Mucosa of descending colon (tissue), 3 donors: ENCODE data around the gene BRD9. TPM values are rescaled to one million over a fixed set of nuclear protein-coding genes. Genes with fewer than 3 reads are reported as not detected.

Source experiments
- ATAC-seq: fragments of 200-7000 bp; cut with Tn5 transposase; one replicate; pipeline ENCODE4 v1.9.1; 2020; ENCODE audit warnings: mild to moderate bottlenecking, moderate library complexity
- DNase-seq, 3 donors: peaks; one replicate each; pipeline ENCODE4 v3.0.0-alpha.2; 2020
- H3K36me3 ChIP-seq: fragments of 200-600 bp; one replicate; pipeline ENCODE4 v1.8.0; 2021; ENCODE audit warnings: low read depth, mild to moderate bottlenecking
- H3K4me1 ChIP-seq: fragments of 200-600 bp; one replicate; pipeline ENCODE4 v1.8.0; 2021; ENCODE audit warnings: low read depth, mild to moderate bottlenecking
- H3K4me3 ChIP-seq: fragments of 200-600 bp; one replicate; pipeline ENCODE4 v1.8.0; 2021; ENCODE audit warnings: mild to moderate bottlenecking
- H3K9me3 ChIP-seq: fragments of 200-600 bp; one replicate; pipeline ENCODE4 v1.8.0; 2021; ENCODE audit warnings: mild to moderate bottlenecking
- intact Hi-C, 2 donors: fragments of 100-400 bp; cut with DNase I in 1 of 2; cut with micrococcal nuclease in 1 of 2; formaldehyde crosslinking; loops; one replicate each; pipeline versions ENCODE4 v1.11.0 to v1.11.1; 2022; cut with DNase I, micrococcal nuclease
- total RNA-seq, 3 donors: library from RNA; stranded (reverse); fragmentation: NEBNext Ultra II Directional in 2 of 3; extraction: Animal tissue kit (Norgen Biotek cat#: 25700) in 2 of 3; gene quantifications; one replicate each; pipeline versions ENCODE4 v1.2.1 to v1.2.4, GENCODE V29; 2021 to 2023
- TF ChIP-seq, protein P1 (sequence below): fragments of 200-600 bp; IDR thresholded peaks from one replicate; pipeline ENCODE4 v1.8.0; 2022; ENCODE audit warnings: antibody characterized with exemption, mild to moderate bottlenecking
- donor health status: DM: no; HTN: no; CAD: no; lungs with moderate emphysema.
- donor health status: DM: no; HTN: no; CAD: no.
- donor health status: DM: no; HTN: yes; CAD: no.

BRD9 gene
- total RNA-seq, 3 donors from 2014 or later = 30.8 to 46.5 (median 36.7) TPM

DNA sequence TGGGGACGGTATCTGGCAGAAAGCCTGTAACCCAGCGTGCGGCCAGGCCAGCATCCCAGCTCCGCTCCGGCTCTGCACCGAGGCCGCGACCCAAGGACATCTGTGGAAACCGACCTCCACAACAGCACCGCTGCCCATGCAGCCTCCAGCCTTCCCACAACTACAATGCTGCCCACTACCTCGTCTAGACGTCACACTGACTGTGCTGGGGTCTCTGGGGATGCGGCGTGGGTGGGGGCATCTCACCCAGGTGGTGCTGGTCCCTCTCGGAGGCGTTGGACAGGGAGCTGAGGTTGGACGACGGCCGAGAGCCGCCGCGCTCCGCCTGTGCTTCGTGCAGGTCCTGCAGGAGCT, 27.5 kb downstream of the BRD9 start:
- ATAC-seq (no peak), DNase-seq (peak in 1 of 3 donors; percentile 38)
- Histone ChIP-seq H3K4me3 (no peak overlapping the region), H3K4me1 (no peaks in the 10 kb centered on the region), H3K36me3 (peaks cover 8% of the 10 kb centered on the region), H3K9me3 (no peaks in the 10 kb centered on the region)
- TF ChIP-seq, protein P1, sequence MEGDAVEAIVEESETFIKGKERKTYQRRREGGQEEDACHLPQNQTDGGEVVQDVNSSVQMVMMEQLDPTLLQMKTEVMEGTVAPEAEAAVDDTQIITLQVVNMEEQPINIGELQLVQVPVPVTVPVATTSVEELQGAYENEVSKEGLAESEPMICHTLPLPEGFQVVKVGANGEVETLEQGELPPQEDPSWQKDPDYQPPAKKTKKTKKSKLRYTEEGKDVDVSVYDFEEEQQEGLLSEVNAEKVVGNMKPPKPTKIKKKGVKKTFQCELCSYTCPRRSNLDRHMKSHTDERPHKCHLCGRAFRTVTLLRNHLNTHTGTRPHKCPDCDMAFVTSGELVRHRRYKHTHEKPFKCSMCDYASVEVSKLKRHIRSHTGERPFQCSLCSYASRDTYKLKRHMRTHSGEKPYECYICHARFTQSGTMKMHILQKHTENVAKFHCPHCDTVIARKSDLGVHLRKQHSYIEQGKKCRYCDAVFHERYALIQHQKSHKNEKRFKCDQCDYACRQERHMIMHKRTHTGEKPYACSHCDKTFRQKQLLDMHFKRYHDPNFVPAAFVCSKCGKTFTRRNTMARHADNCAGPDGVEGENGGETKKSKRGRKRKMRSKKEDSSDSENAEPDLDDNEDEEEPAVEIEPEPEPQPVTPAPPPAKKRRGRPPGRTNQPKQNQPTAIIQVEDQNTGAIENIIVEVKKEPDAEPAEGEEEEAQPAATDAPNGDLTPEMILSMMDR = no peak
- intact Hi-C loops = no loop called here

DNA sequence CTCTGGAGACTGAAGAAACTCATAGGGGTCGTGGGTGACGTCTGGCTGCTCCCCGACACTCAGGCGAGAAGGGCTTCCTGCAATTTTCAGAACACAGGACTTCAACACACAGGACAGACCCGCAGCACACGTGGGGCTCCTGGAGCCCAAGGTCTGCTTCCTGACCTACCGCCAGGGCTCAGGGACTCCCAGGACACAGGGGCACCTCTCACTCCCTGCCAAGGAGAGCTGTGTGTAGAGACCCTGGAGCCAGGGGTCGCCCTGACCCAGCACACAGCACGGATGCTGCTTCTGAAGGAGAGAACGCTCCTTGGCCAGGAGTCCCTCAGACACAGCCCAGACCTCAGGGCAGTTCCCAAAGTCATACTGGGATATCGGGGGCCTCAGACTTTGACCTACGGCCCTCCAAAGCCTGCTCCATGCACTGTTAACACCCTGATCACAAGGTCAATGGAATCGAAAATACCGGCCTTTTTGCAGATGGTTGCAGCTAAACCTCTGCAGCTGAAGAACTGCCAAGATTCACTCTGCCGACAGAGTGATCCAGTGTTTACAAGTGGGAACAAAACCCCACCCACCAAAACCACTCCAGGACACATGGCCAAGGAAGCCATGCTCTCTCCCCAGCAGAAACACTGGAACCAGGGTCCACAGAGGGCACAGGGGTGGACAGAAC, 28.0 kb downstream of the BRD9 start:
- Histone ChIP-seq H3K36me3 (peaks cover 8% of the 10 kb centered on the region), H3K4me3 (no peak overlapping the region), H3K9me3 (no peaks in the 10 kb centered on the region), H3K4me1 (no peaks in the 10 kb centered on the region)
- TF ChIP-seq, protein P1 = no peak
- no peak for ATAC-seq
- peak in 2 of 3 donors; percentile 17 to 25 for DNase-seq
- intact Hi-C loops = no loop called here

DNA sequence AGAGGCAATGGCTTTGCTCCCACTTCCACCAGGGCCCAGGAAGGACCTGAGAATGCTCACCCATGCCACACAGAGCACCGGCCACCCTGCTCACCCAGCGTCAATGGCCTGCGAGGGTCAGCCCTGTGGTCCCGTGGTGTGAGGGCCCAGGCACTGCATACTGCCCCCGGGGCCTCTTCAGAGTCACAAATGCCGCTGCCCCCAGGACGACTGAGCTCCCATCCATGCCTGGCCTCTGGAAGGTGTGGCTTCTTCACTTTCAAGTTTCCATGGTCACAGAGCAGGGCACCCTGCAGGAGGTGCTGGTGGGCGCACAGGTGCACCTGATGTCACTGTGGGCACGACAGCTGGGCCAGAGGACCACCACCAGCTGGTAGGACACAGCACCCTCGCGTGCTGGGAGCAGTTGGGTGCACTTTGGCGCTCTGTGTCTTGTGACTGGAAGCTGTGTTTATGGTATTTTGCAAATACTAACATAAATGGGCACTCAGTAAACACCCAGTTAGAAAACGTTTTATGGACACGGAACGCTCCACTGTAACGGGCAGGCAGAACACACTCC, 29.3 kb downstream of the BRD9 start:
- H3K4me1 ChIP-seq = no peaks in the 10 kb centered on the region
- H3K36me3 ChIP-seq = no peaks in the 10 kb centered on the region
- intact Hi-C loops = no loop called here
- ATAC-seq = no peak
- DNase-seq = no peak
- TF ChIP-seq, protein P1 = no peak
- H3K9me3 ChIP-seq = no peaks in the 10 kb centered on the region
- H3K4me3 ChIP-seq = no peak overlapping the region

DNA sequence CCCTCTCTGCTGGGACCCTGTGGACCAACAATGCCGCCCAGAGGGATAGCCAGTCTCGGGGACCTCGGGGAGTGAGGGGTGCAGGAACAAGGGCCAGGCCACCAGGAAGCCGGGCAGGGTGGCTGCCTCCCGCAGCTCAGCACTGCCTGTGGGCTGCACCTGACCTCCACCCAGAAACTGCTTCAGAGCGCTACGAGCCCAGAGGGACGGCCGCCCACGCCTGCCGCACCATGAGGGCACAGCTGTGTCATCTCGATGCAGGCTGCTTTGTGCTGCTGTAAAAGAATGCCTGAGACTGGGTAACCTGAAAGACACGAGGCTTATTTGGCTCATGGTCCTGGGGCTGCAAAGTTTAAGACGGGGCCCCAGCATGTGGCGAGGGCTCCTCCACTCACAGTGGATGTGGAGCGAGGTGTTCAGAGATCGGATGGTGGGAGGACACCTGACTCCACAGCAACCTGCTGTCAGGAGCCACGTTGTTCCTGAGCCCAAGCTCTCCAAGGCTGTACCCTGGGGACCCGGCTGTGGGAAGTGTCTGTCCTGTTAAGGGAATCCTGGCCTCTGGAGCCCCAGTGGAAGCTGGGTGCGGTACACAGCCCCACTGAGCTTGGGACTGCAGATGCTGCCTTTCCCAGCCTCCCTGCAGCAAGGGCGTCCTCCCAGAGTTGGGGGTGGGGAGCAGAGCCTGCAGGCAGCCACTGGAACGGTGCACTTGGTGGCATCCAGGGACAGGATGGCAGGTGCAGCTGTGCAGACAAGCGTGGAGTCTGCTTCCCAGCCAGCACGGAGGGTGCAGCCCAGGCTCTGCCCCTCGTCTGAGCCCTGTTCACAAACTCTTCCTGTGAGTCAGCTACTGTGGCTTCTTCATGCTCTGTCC, 30.0 kb downstream of the BRD9 start:
- no peak for DNase-seq
- TF ChIP-seq, protein P1 = no peak
- Histone ChIP-seq H3K36me3 (no peaks in the 10 kb centered on the region), H3K9me3 (no peaks in the 10 kb centered on the region), H3K4me3 (no peak overlapping the region), H3K4me1 (no peaks in the 10 kb centered on the region)
- intact Hi-C loops = no loop called here
- ATAC-seq = no peak

DNA sequence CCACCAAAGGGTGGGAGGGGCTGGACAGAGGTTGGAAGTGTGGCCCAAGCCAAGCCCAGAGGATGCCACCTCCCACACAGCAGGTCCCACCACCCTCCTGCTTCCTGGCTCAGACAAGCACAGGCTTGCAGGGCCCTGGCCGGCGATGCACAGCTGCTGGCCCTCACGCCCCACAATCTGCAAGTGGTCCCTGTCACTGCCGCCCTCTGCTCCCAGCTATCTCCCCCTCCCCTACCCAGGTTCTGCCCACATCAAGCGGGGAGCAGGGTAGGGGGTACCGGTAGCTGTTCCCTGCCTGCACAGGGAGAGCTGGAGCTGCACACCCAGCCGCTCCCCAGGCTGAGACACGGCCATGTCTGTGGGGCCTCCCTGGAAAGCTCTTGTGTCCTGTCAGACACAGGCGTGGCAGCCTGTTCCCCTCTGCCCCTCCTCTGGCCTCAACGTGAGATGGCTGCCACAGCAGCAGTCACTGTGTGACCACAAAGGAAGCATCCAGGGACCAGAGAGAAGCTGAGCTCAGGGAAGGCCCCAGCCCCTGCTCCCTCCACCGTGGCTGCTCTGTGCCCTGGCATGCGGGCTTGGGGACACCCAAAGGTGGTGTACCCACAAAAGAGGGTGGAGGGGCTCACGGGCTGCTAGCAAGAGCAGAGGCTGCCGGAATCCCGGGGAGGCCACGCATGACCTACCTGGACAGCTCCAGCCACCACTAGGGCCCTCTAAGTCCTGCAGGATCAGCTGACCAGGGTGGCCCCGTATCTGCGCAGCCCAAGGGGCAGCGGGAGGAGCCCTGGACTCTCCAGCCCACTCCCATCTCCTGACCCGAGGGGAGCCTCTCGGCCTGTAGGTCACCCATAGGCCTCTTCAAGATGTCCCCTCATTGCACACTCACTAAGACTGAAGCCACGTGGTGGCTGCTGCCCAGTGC, 30.9 kb downstream of the BRD9 start:
- TF ChIP-seq, protein P1 = no peak
- Histone ChIP-seq H3K4me1 (no peaks in the 10 kb centered on the region), H3K36me3 (no peaks in the 10 kb centered on the region), H3K9me3 (no peaks in the 10 kb centered on the region), H3K4me3 (no peak overlapping the region)
- peak; percentile 7 for ATAC-seq
- intact Hi-C loops = no loop called here
- no peak for DNase-seq
